Activated naive CD4-positive, alpha-beta T cell treated with anti-CD3 and anti-CD28 coated beads, Interleukin-2, amount 50 U/mL, for 16 hours (primary cell): Measurements from ENCODE around the gene GRK2.
"Not testable (repeated sequence)": the region's sequence is repeated elsewhere in the genome, so short reads cannot be mapped to it uniquely, and the experiment has no call there.

Experiments
- DNase-seq: peaks from one replicate; pipeline ENCODE4 v3.0.0-alpha.2; 2020

GRK2 gene

DNA sequence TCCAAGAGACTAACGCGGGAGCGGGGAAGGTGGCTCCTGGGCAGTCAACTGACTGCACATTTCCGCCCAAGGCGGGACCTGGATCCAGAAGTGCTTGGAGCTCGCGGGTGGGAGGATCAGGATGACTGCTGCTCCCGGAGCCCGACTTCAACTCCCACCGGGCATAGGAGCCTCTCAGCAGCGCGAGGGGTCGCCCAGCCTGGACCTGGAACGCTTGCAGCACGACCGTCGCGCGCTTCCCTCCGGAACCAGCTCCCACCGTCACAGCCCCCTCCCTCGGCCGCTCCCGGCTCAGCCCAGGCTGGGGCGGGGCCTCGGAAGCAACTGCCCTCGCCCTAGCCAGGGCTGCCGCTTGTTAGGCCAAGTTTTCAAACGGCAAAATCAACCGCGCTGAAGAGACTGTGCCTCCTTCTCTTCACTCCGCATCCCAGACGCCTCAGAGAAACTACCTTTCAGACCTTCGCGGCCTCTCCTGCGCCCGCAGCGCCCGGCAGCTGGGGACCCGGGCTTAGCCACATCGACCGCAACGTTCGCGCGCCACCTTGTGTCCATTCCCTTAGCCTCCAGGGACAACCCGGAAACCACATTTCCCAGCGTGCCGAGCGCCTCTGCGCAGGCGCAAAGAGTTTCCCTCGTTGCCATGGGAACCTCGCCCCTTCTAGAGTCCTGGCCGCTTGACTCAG, 51.1 kb downstream of the GRK2 start:
- DNase-seq: peak; percentile 97

DNA sequence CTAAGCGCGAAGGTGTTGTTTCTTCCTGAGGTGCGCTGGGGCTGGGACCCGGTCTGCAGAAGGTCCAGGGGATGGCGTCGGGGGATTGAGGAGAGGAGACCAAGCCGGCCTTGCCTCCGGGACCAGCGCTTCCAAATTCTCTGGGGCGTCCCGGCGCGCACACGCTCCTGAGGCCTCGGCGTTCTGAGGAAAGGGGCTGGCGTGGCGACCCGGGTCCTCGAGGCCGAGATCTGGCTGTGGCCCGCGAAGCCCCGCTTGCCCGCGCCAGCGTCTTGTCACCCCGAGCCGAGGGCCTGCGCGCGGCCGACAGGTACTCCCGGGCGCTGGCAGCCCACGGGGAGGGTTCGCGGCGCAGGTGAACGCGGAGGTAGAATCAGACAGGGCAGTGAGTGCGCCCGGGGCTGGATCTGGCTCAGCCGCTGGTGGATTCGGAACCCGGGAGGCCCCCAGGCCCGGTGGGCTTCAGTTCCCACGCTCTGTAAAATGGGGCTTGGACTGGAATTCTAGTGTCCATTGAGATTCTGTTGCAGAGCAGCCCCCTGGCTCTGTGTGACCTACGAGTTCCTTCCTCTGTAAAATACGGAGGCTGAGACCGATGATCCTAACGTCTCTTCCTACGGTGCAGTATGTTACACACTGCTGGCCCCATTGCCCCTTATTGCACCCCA, 51.7 kb downstream of the GRK2 start:
- peak; percentile 38 for DNase-seq

DNA sequence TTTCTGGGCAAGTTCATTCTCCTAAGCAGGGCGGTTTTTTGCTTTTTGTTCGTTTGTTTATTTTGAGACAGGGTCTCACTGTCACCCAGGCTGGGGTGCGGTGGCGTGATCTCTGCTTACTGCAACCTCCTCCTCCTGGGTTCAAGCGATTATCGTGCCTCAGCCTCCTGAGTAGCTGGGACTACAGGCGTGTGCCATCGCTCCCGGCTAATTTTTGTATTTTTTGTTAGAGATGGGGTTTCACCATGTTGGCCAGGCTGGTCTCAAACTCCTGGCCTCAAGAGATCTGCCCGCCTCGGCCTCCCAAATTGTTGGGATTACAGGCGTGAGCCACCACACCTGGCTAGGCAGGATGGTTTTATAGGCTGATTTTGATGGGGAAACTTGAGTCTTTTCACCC, 52.6 kb downstream of the GRK2 start:
- DNase-seq: not testable (repeated sequence)

DNA sequence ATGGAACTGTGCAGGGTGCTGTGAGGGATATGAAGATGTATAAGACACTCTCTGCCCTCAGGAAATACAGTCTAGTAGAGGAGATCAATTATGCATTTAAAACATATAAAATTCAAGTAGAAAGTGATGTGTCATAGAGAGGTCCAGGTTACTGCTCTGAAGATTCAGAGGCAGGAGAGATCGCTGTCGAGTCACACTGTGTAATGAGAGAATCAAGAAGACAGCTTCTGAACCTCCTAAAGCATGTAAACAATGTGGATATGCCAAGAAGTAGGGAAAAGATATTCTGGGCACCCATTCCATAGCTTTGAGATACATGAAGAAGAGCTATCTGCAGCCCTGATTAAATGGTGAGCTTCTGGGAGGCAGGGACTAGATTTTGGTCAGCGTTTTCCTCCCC, 53.7 kb downstream of the GRK2 start:
- no peak for DNase-seq

DNA sequence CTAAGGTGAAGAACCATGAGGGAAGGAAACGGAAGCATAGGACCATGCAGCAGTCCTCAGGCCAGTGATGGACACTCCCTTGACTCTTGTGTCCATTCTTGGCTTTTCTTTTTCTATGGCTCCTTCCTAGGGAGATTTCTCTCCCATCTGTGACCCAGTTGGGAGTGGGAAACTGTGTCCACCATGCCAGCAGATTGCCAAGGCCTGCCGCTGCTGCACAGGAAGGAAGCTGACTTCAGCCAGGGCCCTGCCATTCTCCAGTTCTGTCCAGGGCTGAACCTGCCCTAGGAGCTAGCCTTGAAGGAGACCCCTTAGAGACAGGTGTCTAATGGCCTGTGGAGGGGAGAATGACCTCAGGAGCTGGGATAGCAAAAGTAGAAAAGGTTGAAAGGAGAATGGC, 54.4 kb downstream of the GRK2 start:
- DNase-seq: no peak

DNA sequence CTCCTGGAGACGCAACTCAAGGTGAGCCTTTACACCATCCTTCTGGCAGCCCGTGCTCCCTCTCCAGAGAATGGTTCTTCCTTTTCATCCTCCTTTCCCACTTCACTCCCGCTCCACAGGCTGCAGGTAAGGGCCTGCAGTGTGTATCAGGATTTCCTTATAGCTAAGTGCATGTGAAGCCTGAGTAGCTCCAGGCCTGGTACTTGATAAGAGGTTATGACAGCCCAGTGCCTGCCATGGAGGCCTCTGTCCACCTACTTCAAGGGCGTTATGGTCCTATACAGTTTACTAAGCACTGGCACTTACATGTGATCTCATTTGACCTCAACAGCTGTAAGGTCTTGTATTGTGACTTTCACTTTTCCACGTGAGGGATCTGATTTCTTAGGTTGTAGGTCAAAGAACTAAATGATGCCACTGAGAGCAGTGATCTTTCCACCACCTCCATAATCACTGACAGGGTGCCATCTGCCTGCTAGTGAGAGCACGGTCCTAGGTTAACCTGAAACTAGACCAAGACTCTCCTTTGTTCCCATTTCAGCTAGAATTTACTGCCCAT, 55.1 kb downstream of the GRK2 start:
- DNase-seq: no peak

DNA sequence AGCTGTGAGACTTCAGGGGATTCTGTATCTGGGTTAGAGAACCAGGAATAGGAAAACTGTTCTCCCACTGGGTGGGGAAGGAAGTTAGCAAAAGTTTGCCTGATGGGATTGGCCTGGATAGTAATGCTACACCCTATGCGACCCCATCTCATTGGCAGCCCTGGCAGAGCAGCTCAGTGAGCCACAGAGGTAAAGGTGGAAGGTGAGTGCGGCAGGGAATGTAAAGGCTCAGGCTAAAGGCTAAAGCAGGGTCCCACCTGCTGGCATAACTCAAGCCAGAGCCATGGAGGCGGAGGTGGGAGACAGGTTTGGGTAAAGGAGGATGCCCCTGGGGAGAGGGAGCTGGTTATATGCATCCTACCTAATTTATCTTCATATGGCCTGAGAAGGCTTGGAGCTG, 55.8 kb downstream of the GRK2 start:
- DNase-seq: no peak

DNA sequence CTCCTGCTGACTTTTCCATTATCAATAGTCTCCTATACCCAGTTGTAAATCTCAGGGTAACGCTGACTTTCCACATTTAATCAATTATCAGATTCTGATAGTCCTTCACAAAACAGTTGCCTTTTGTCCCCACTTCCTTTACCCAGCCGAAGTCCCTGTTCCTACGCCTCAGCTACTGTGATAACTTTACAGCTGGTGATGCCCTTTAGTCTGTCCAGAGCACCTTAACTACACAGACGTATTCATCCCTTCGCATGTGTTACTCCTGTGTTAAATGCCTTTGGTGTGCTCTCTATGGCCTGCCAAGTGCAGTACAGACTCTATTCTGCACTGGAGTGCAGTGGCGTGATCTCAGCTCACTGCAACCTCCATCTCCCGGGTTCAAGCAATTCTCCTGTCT, 57.3 kb downstream of the GRK2 start:
- DNase-seq: no peak

DNA sequence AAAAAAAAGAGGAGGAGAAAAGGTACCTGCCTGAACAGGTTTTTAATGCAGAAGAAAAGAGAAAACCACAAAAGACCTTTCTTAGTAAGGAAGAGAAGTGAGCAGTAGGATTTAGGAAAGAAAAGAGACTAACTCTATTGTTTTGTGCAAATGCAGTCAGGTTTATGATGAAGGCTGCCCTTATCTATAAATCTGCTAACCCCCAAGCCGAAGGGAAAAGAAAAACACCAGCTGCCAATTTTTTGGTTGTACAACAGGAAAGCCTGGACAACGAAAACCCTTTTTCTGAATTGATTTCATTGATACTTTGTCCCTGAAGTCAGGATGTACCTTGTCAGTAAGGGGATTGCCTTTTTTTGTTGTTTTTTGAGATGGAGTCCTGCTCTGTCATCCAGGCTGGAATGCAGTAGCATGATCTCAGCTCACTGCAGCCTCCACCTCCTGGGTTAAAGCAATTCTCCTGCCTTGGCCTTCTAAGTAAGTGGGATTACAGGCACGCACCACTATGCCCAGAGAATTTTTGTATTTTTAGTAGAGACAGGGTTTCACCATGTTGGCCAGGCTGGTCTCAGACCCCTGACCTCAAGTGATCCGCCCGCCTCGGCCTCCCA, 65.9 kb downstream of the GRK2 start:
- no peak for DNase-seq
